Gastrocnemius medialis (tissue), 4 donors: ENCODE results near the gene PLCG1. TPM values are rescaled to one million over a fixed set of nuclear protein-coding genes. Genes with fewer than 3 reads are reported as not detected.

Experiments
- ATAC-seq, 2 donors: fragments of 150-250 bp; one replicate each; pipeline ENCODE4 v1.9.1; 2016
- DNase-seq, 2 donors: peaks; one replicate each; pipeline ENCODE4 v3.0.0-alpha.2; 2019
- H3K27ac ChIP-seq, 4 donors: fragments of 200-600 bp; sonication (generic); 1 replicate in 1 of 4; 2 replicates in 3 of 4; pipeline ENCODE4 v1.5.1; 2016 to 2018; ENCODE audit warnings: mild to moderate bottlenecking in 2 of 4, moderate library complexity in 1 of 4
- H3K27me3 ChIP-seq, 3 donors: fragments of 200-600 bp; sonication (generic) in 2 of 3; 1 replicate in 1 of 3; 2 replicates in 2 of 3; pipeline versions ENCODE4 v1.5.1 to v1.6.0; 2016 to 2019; ENCODE audit warnings: mild to moderate bottlenecking in 1 of 3, moderate library complexity in 1 of 3
- H3K36me3 ChIP-seq, 2 donors: fragments of 200-600 bp; sonication (generic) in 1 of 2; one replicate each; pipeline ENCODE4 v1.5.1; 2017 to 2018
- H3K4me1 ChIP-seq, 2 donors: fragments of 200-600 bp; sonication (generic) in 1 of 2; one replicate each; pipeline ENCODE4 v1.5.1; 2016 to 2017; ENCODE audit warnings: mild to moderate bottlenecking in 2 of 2
- H3K4me3 ChIP-seq, 4 donors: fragments of 200-600 bp; sonication (generic) in 3 of 4; 1 replicate in 1 of 4; 2 replicates in 3 of 4; pipeline ENCODE4 v1.5.1; 2016 to 2019; ENCODE audit warnings: mild to moderate bottlenecking in 2 of 4
- H3K9me3 ChIP-seq, 3 donors: fragments of 200-600 bp; sonication (generic) in 2 of 3; 1 replicate in 1 of 3; 2 replicates in 2 of 3; pipeline ENCODE4 v1.5.1; 2016 to 2019
- POLR2A ChIP-seq, 2 donors: fragments of 450-650 bp; IDR thresholded peaks; one replicate each; pipeline ENCODE4 v1.6.1; 2017; ENCODE audit warnings: antibody characterized with exemption in 2 of 2, mild to moderate bottlenecking in 2 of 2, moderate library complexity in 2 of 2
- in situ Hi-C, 4 donors: fragments of 200-750 bp; cut with MboI; loops; one replicate each; pipeline versions ENCODE4 v1.15.0 to v1.8.0; 2017; ENCODE audit warnings: low sequenced_read_pairs in 4 of 4
- intact Hi-C: fragments of 100-400 bp; cut with DNase I; formaldehyde crosslinking; loops from one replicate; pipeline ENCODE4 v1.15.1; 2023; ENCODE audit warnings: low total_unique reads
- total RNA-seq, 4 donors: library from RNA; depleted of rRNA; stranded (reverse); fragments of >200 nt; gene quantifications; one replicate each; pipeline versions ENCODE4 v1.1.0 to v1.2.3, GENCODE V29; 2016
- TF ChIP-seq, protein P1 (sequence below), 5 experiments: fragments of 450-650 bp in 3 of 5; fragments of 200-600 bp in 2 of 5; sonication (generic) in 2 of 5; IDR thresholded peaks in 4 of 5; conservative IDR thresholded peaks in 1 of 5; 1 replicate in 4 of 5; 2 replicates in 1 of 5; pipeline ENCODE4 v1.5.1; 2016 to 2019; ENCODE audit warnings: antibody characterized with exemption in 5 of 5, mild to moderate bottlenecking in 3 of 5, moderate library complexity in 3 of 5

Gene PLCG1
- total RNA-seq, 4 donors from 2014 or later = 19.9 to 58.0 (median 35.0) TPM

DNA sequence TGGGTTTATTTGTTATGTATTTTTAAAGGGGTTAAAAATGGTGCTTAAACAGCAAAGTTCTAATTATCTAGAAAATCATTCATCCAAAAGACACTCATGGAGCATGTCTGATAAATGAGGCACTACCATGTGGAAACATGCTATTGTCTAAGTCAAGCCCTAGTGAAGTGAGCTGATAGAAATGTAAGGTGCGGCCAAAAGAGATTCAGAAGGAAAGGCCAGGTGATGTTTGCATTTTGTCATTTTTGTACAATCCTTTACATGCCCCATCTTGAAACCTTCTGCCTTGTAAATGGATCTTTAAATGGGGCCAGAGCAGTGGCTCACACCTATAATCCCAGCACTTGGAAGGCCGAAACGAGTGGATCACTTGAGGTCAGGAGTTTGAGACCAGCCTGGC is 77.3 kb downstream of the PLCG1 start:
- Histone ChIP-seq H3K27ac (no peak overlapping the region), H3K9me3 (no peaks in the 10 kb centered on the region), H3K36me3 (no peaks in the 10 kb centered on the region), H3K27me3 (no peaks in the 10 kb centered on the region), H3K4me1 (peaks cover 9% of the 10 kb centered on the region in 2 donors), H3K4me3 (no peak overlapping the region)
- intact Hi-C loops = no loop called here
- in situ Hi-C loops = no loop called here
- DNase-seq (no peak), ATAC-seq (no peak)
- no peak for TF ChIP-seq POLR2A (IDR thresholded peaks at IDR 0.05)
- TF ChIP-seq, protein P1, sequence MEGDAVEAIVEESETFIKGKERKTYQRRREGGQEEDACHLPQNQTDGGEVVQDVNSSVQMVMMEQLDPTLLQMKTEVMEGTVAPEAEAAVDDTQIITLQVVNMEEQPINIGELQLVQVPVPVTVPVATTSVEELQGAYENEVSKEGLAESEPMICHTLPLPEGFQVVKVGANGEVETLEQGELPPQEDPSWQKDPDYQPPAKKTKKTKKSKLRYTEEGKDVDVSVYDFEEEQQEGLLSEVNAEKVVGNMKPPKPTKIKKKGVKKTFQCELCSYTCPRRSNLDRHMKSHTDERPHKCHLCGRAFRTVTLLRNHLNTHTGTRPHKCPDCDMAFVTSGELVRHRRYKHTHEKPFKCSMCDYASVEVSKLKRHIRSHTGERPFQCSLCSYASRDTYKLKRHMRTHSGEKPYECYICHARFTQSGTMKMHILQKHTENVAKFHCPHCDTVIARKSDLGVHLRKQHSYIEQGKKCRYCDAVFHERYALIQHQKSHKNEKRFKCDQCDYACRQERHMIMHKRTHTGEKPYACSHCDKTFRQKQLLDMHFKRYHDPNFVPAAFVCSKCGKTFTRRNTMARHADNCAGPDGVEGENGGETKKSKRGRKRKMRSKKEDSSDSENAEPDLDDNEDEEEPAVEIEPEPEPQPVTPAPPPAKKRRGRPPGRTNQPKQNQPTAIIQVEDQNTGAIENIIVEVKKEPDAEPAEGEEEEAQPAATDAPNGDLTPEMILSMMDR (IDR thresholded peaks at IDR 0.05 in 4 of 5, conservative IDR thresholded peaks at IDR 0.05 in 1 of 5) = no peak

DNA sequence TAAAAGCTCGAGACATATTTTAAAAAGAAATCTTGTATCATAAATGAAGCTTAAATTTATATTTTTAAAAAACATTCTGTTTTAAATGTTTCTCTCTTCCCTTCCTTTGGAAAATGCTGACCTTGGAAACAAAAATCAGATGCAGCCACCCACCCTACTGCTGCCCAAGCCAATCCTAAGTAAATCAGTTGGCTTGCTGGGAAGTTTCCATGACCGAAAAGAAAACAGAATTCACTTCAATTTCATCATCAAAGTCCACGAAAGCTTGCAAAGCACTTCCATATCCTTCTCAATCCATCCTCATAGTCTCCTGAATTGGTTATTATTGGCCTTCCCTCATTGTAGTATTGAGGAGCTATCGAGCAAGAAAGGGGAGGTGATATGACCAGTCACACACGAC is 80.1 kb downstream of the PLCG1 start:
- Histone ChIP-seq H3K27ac (no peak overlapping the region), H3K9me3 (no peaks in the 10 kb centered on the region), H3K4me1 (peaks cover 18 to 20% of the 10 kb centered on the region in 2 donors), H3K4me3 (no peak overlapping the region), H3K36me3 (no peaks in the 10 kb centered on the region), H3K27me3 (no peaks in the 10 kb centered on the region)
- no peak for ATAC-seq
- no peak for DNase-seq
- in situ Hi-C loops (no loop called here), intact Hi-C loops (no loop called here)
- TF ChIP-seq, protein P1 (IDR thresholded peaks at IDR 0.05 in 4 of 5, conservative IDR thresholded peaks at IDR 0.05 in 1 of 5) = no peak
- no peak for TF ChIP-seq POLR2A (IDR thresholded peaks at IDR 0.05)

GRCh38 chr20:41218466-41218865 is 81.1 kb downstream of the PLCG1 start:
- Histone ChIP-seq H3K4me1 (peaks cover 17 to 19% of the 10 kb centered on the region in 2 donors), H3K27me3 (no peaks in the 10 kb centered on the region), H3K9me3 (no peaks in the 10 kb centered on the region), H3K4me3 (no peak overlapping the region), H3K27ac (no peak overlapping the region), H3K36me3 (no peaks in the 10 kb centered on the region)
- in situ Hi-C loops = no loop called here
- no peak for TF ChIP-seq POLR2A (IDR thresholded peaks at IDR 0.05)
- TF ChIP-seq, protein P1 (IDR thresholded peaks at IDR 0.05 in 4 of 5, conservative IDR thresholded peaks at IDR 0.05 in 1 of 5) = no peak
- no peak for ATAC-seq
- intact Hi-C loops = no loop called here
- DNase-seq = no peak

DNA sequence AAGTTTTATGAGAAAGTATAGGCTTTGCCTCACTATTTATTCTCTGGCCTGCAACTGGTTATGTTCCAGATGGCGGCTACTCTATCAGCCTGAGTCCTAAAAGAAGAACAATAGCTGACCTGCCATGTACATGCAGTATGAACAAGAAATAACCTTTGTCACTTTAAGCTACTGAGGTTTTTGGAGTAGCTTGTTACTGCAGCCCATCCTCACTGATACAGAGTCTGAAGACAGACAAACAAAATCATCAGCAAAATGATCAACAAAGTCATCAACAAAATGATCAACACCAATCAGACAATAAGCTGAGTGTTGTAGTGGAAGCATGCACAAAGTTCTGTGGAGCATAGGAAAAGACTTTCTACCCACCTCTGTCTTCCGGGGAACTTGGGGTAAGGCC is 82.5 kb downstream of the PLCG1 start:
- Histone ChIP-seq H3K9me3 (no peaks in the 10 kb centered on the region), H3K36me3 (no peaks in the 10 kb centered on the region), H3K4me1 (peaks cover 15 to 22% of the 10 kb centered on the region in 2 donors), H3K27ac (no peak overlapping the region), H3K27me3 (no peaks in the 10 kb centered on the region), H3K4me3 (no peak overlapping the region)
- ATAC-seq = no peak
- DNase-seq = no peak
- intact Hi-C loops (no loop called here), in situ Hi-C loops (loop anchor here in 1 of 4 donors (10.0 kb wide), 1 partner anchor 45 kb away; no protein-coding TSS in a partner anchor)
- TF ChIP-seq POLR2A (IDR thresholded peaks at IDR 0.05) = no peak
- TF ChIP-seq, protein P1 (IDR thresholded peaks at IDR 0.05 in 4 of 5, conservative IDR thresholded peaks at IDR 0.05 in 1 of 5) = no peak
